Liver (tissue), 3 donors: ENCODE measurements around the gene CDC45.

Source experiments
- CTCF ChIP-seq: fragments of 150-350 bp; IDR thresholded peaks from 2 replicates; pipeline ENCODE4 v1.5.1; 2017; ENCODE audit warnings: improper control_type of control experiment, low read depth, low read length; ENCODE audit not compliant: missing input control
- EGR1 ChIP-seq, 2 donors: IDR thresholded peaks; 2 replicates each; pipeline ENCODE4 v1.6.1; 2016 to 2018; ENCODE audit warnings: antibody characterized with exemption in 2 of 2, low read depth in 2 of 2
- FOXA1 ChIP-seq: IDR thresholded peaks from 2 replicates; pipeline ENCODE4 v1.6.1; 2016; ENCODE audit warnings: antibody characterized with exemption
- GABPA ChIP-seq, 2 donors: IDR thresholded peaks in 1 of 2; conservative IDR thresholded peaks in 1 of 2; 2 replicates each; pipeline ENCODE4 v1.6.1; 2016; ENCODE audit warnings: antibody characterized with exemption in 2 of 2, mild to moderate bottlenecking in 1 of 2, moderate library complexity in 1 of 2
- HNF4A ChIP-seq, 2 donors: conservative IDR thresholded peaks; 2 replicates each; pipeline ENCODE4 v1.6.1; 2016; ENCODE audit warnings: antibody characterized with exemption in 2 of 2, mild to moderate bottlenecking in 2 of 2
- MAX ChIP-seq: IDR thresholded peaks from 2 replicates; pipeline ENCODE4 v1.6.1; 2016; ENCODE audit warnings: antibody characterized with exemption
- RAD21 ChIP-seq, 2 donors: IDR thresholded peaks; 2 replicates each; pipeline ENCODE4 v1.6.1; 2016; ENCODE audit warnings: antibody characterized with exemption in 2 of 2, mild to moderate bottlenecking in 2 of 2
- RXRA ChIP-seq, 2 donors: IDR thresholded peaks; 2 replicates each; pipeline ENCODE4 v1.6.1; 2017 to 2018; ENCODE audit warnings: antibody characterized with exemption in 2 of 2, mild to moderate bottlenecking in 1 of 2
- TAF1 ChIP-seq: conservative IDR thresholded peaks from 2 replicates; pipeline ENCODE4 v1.6.1; 2016; ENCODE audit warnings: antibody characterized with exemption, mild to moderate bottlenecking
- YY1 ChIP-seq: IDR thresholded peaks from 2 replicates; pipeline ENCODE4 v1.6.1; 2016; ENCODE audit warnings: antibody characterized with exemption, mild to moderate bottlenecking
- ZBTB33 ChIP-seq: IDR thresholded peaks from 2 replicates; pipeline ENCODE4 v1.6.1; 2016; ENCODE audit warnings: antibody characterized with exemption
- TF ChIP-seq, protein P1 (sequence below): IDR thresholded peaks from 2 replicates; pipeline ENCODE4 v1.6.1; 2016; ENCODE audit warnings: antibody characterized with exemption, mild to moderate bottlenecking
- TF ChIP-seq, protein P2 (sequence below): IDR thresholded peaks from 2 replicates; pipeline ENCODE4 v1.6.1; 2016; ENCODE audit warnings: antibody characterized with exemption
- donor health status: healthy.
- donor health status: healthy.

GRCh38 chr22:19480789-19481188, 1.1 kb downstream of the CDC45 start:
- TF ChIP-seq MAX (no peak), CTCF (no peak), GABPA (IDR thresholded peaks at IDR 0.05 in 1 of 2, conservative IDR thresholded peaks at IDR 0.05 in 1 of 2) (no peak), YY1 (no peak), RAD21 (IDR thresholded peaks at IDR 0.05) (no peak), ZBTB33 (no peak), HNF4A (conservative IDR thresholded peaks at IDR 0.05) (no peak), EGR1 (IDR thresholded peaks at IDR 0.05; ENCODE audit: low read depth in 2 of 2) (no peak), RXRA (IDR thresholded peaks at IDR 0.05) (no peak), FOXA1 (no peak), TAF1 (no peak)
- TF ChIP-seq, protein P1, sequence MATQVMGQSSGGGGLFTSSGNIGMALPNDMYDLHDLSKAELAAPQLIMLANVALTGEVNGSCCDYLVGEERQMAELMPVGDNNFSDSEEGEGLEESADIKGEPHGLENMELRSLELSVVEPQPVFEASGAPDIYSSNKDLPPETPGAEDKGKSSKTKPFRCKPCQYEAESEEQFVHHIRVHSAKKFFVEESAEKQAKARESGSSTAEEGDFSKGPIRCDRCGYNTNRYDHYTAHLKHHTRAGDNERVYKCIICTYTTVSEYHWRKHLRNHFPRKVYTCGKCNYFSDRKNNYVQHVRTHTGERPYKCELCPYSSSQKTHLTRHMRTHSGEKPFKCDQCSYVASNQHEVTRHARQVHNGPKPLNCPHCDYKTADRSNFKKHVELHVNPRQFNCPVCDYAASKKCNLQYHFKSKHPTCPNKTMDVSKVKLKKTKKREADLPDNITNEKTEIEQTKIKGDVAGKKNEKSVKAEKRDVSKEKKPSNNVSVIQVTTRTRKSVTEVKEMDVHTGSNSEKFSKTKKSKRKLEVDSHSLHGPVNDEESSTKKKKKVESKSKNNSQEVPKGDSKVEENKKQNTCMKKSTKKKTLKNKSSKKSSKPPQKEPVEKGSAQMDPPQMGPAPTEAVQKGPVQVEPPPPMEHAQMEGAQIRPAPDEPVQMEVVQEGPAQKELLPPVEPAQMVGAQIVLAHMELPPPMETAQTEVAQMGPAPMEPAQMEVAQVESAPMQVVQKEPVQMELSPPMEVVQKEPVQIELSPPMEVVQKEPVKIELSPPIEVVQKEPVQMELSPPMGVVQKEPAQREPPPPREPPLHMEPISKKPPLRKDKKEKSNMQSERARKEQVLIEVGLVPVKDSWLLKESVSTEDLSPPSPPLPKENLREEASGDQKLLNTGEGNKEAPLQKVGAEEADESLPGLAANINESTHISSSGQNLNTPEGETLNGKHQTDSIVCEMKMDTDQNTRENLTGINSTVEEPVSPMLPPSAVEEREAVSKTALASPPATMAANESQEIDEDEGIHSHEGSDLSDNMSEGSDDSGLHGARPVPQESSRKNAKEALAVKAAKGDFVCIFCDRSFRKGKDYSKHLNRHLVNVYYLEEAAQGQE: no peak
- TF ChIP-seq, protein P2, sequence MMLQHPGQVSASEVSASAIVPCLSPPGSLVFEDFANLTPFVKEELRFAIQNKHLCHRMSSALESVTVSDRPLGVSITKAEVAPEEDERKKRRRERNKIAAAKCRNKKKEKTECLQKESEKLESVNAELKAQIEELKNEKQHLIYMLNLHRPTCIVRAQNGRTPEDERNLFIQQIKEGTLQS: no peak
